CD4-positive, alpha-beta T cell treated with Interleukin-6 for 4 hours (primary cell): ENCODE measurements around the gene COL6A2.
"Not testable (repeated sequence)": the region's sequence is repeated elsewhere in the genome, so short reads cannot be mapped to it uniquely, and the experiment has no call there.

Experiments used
- DNase-seq: peaks from one replicate; pipeline ENCODE4 v3.0.0-alpha.2; 2020; ENCODE audit warnings: mixed read lengths

The COL6A2 gene

DNA sequence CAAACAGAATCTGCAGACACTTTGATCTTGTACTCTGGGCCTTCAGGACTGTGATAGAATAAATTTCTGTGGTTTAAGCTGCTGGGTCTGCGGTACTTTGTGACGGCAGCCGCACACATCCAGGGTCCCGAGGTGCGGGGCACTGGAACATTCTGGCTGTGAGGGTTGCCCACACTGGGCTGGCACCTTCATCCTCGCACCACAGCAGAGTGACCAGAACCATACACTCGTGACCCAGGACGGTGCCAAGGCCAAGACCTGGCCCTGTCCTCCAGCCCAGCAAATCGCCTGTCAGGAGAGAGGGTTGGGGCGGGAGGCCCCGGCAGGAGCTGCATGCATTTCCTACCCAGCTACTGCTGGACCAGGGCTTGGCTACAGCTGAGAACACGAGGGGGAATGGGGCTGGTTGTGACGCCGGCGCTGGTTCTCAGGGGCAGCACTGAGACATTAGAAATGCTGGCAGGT is 60.1 kb downstream of the COL6A2 start:
- DNase-seq, result no peak

DNA sequence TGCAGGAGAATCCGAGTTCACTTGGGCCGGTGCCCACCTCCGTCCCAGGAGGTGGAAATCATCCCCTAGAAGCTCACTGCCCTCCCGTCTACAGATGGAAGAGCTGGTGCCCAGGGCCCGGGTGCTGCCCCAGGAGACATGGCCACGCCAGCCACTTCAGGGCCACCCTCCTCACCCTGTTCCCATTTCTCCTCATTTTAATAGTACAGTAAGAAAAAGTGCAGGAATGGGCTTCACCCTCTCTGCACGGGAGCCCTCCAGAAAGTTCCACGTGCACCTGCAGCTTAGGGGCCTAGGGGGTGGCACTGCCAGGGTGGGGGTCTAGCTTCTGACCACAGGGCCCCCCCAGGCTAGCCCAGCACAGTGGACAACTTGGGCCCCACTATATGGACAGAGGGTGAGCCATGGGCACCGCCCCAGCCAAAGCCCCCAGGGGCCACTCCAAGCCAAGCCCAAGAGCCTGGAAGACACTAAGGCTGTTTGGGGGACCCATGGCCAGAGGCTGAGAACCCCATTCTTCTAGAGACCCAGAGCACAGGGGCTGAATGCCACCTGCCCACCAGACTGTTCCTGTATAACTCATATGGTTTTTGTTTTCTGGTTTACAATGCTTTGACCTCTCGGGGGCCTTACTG is 60.9 kb downstream of the COL6A2 start:
- no peak for DNase-seq

DNA sequence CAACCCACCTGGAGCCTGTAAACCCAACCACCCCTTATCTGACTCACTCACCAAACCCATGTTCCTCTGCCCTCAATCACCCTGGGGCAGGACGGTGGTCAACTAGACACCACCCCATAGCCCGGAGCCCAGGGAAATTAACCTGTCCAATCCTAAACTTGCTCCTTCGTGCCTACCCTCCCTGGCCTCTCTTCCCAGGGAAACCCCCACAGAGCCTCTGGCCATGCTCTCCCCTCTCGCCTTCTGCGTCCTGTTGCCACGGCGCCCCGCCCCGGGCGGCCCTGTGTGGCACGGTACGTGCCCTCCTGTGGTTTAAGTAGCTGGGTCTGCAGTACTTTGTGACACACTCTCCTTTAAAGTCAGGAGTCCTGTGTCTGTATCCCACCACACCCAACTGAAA is 61.5 kb downstream of the COL6A2 start:
- DNase-seq, result no peak

DNA sequence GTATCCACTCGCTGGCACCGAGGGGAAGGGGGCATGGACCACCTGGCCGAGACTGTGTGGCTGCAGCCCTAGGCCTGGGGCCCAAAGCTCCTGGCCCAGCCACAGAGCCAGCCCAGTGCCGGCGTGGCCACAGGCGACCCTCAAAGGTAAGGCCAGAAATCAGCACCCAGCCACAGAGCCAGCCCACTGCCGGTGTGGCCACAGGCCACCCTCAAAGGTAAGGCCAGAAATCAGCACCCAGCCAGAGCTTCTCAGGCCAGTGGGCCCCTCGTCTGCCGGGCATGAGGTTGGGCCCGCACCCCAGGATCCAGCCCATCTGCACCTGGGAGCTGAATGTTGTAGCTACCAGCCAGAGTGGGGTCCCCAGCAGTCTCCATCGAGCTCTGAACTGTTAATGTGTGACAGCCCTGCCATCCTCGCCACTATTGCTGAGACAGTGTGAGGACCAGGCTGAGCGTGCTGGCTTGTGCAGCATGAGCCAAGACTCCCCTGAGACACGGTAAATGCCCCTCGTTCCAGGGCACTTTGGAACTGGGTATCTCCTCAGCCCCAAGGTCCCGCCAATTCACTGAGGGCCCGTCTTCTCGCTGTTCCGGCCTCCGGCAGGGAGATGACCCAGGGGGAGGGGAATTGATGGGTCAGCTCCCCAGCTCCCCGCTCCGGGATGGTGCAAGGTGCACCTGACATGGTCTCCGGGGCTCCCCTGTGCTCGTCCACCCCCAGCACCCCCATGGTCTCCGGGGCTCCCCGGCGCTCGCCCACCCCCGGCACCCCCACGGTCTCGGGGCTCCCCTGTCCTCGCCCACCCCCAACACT is 62.1 kb downstream of the COL6A2 start:
- no peak for DNase-seq

DNA sequence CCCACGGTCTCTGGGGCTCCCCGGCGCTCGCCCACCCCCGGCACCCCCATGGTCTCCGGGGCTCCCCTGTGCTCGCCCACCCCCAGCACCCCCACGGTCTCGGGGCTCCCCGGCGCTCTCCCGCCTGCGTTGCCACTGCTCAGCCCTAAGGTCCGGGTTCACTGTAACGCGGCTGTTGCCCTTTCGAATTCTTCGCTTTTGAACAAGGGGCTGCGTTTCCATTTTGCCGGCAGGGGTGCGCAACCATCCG is 62.7 kb downstream of the COL6A2 start:
- no peak for DNase-seq

DNA sequence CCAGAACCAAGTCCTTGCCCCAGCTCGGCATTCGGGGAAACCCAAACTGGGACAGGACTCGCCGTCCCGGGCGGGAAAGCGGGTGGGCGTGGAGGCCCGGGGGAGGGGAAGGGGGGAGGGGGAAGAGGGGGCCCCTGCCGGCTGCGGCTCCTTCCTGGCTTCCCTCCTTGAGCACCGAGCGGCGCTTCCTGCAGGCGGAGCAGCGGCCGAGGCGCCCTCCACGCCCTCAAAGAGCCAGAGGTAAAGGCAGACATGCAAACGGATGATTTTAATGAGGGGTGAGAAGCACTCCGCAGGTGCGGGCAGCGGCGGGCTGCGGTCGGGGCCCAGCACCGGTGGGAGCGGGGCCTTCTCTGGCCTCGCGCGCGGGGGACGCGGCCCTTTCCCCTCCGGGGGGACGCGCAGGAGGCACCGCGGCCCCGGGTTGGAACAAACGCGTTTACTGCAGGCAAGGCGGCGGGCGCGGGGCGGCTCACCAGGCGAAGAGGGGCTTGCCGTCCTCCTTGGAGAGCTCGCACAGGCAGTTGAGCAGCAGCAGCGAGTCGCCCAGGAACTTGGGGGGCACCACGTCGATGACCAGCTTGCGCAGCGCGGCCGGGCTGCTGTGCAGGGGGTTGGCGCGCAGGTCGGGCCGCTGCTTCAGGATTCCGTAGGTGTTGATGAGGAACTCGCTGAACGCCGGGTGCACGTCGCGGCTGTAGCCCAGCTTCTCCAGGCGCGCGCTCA is 63.2 kb downstream of the COL6A2 start:
- DNase-seq, result no peak

DNA sequence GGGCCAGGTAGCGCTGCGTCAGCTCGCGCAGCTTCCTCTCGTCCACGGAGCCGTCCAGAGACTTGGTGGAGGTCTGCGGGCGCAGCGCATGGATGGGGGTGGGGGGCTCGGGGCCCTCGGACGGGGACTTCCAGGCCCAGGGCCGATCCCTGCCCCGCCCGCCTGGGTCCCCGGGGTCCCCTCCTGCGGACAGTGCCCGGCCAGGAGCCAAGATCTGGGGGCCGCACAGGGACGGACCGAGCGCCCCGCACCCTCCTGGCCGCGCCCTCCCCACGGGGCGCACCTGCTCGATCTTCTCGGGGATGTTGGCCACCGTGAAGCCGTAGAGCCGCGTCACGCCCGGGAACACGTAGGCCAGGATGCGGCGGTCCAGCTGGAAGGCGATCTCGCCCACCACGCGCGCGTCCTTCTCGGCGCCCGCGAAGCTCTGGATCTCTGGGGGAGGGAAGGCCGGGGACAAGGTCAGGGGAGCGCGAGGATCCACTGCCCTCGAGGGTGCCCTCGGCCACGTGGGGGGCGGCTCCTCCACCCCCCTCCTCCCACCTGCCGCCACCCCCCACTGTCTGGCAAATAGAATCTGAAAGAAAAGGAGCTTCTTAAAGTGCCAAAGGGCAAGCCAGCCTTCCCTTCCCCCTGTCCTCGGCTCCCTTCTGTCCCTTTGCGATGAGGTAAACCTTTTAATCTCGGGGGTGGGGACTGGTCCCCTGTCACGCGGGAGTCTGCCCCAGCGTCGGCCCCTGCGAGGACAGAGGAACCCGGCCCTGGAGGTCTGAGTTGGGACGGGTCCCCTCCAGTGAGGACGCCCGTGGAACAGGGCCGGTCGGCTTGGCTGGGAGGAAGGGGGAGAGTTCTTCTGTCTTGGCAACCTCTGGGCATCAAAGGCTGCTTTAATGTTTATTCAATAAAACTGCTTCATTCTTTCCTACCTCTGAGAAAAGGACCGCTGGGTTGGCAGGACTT is 64.0 kb downstream of the COL6A2 start:
- no peak for DNase-seq

DNA sequence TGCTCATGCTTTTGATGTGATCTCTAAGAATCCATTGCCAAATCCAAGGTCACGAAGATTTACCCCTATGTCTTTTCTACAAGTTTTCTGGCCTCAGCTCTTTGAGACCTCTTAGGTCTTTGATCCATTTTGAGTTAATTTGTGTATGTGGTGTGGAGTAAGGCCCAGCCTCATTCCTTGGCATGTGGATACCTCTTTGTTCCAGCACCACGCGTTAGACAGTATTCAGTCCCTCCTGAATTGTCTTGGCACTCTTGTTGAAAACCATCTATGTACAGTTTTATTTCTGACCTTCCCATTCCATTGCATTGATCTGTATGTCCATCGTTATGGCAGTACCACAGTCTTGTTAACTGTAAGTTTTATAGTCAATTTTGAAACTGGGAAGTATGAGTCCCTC is 65.5 kb downstream of the COL6A2 start:
- DNase-seq, result no peak

DNA sequence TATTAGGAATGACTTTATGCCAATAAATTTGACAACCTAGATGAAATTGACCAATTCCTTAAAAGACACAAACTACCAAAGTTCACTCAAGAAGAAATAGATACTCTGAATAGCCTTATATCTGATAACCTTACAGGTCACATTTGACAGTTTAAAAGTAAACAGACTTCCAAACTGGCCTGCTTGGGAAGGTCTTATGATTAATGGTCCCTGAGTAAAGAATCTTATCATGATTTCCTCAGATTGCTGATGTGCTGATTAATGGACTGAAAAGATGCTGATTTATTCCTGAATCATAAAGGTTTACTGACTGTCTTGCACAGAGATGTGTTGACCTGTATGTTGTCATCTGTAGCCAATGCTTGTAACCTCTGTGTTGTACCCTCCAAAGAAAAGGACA is 67.2 kb downstream of the COL6A2 start:
- no peak for DNase-seq

DNA sequence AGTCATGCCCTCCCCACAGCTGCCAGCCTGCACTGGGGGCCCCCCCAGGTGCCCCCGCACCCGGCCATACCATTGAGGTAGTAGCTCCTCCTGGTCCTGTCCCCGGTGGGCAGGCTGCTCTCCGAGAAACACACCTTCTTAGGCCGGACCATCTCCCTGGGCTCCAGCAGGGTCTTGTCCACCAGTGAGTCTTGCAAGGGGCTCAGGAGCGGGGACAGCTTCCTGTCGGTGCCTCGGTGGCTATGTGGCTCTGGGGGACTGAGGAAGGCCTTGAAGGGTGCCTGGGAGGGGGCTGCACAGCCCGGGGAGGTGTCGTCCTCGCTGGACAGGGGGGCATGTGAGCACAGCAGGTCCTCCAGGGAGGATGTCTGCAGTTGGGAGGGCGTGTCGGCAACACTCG is 70.3 kb downstream of the COL6A2 start:
- no peak for DNase-seq

DNA sequence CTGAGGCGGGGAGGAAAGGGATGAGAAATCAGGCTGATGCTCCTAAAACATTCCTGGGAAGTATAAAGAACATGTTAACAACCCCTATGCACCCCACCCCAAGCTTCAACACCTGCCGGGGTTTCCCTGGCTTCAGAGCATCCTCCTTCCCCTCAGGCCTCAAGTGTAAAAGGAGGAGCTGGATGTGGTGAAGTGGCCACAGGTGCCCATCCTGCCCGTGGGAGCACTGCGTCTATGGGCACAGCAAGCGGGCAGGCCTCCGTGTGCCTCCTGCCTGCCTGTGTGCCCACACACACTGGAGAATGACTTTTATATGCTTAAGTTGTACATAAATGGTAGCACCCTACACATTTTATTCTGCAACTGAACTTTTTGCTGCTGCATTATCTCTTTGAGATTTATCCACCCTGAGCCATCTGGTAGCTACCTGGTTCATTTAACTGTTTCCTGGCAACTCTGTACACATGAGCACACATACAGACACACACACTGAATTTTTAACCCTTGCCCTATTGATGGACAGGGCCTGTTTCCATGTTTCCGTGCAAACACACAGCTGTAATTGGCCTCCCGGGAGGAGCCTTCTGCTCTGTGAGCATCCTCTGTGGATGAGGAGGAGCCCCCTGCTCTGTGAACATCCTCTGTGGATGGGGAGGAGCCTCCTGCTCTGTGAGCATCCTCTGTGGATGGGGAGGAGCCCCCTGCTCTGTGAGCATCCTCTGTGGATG is 70.9 kb downstream of the COL6A2 start:
- DNase-seq, result no peak

DNA sequence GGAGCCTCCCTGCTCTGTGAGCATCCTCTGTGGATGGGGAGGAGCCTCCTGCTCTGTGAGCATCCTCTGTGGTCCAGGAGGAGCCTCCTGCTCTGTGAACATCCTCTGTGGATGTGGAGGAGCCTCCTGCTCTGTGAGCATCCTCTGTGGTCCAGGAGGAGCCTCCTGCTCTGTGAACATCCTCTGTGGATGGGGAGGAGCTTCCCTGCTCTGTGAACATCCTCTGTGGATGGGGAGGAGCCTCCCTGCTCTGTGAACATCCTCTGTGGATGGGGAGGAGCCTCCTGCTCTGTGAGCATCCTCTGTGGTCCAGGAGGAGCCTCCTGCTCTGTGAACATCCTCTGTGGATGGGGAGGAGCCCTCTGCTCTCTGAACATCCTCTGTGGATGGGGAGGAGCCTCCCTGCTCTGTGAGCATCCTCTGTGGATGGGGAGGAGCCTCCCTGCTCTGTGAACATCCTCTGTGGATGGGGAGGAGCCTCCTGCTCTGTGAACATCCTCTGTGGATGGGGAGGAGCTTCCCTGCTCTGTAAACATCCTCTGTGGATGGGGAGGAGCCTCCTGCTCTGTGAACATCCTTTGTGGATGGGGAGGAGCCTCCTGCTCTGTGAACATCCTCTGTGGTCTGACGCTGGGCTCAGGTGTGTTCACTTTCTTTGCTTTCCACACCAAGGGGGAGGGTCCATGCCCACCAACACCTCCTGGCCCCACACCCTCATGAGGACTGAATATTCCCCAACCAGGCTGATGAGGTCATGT is 72.7 kb downstream of the COL6A2 start:
- DNase-seq, result peak; percentile 57

DNA sequence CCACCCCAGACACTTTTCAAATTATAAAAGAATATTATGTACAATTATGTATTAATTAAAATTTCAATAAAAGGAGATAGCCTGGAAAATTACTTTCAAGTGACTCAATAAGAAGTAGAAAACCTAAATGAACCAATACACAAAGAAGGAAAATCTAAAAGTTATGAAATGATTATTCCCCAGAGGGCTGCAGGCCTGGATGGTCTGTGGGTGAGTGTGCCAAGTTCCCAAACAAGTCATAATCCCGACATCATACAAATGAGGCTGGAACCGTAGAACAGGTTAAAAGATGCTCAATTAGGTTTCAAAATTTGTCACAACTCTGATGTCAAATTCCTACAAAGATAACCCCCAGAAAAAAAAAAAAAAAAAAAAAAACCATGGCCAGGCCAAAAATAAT is 73.7 kb downstream of the COL6A2 start:
- DNase-seq, result no peak

DNA sequence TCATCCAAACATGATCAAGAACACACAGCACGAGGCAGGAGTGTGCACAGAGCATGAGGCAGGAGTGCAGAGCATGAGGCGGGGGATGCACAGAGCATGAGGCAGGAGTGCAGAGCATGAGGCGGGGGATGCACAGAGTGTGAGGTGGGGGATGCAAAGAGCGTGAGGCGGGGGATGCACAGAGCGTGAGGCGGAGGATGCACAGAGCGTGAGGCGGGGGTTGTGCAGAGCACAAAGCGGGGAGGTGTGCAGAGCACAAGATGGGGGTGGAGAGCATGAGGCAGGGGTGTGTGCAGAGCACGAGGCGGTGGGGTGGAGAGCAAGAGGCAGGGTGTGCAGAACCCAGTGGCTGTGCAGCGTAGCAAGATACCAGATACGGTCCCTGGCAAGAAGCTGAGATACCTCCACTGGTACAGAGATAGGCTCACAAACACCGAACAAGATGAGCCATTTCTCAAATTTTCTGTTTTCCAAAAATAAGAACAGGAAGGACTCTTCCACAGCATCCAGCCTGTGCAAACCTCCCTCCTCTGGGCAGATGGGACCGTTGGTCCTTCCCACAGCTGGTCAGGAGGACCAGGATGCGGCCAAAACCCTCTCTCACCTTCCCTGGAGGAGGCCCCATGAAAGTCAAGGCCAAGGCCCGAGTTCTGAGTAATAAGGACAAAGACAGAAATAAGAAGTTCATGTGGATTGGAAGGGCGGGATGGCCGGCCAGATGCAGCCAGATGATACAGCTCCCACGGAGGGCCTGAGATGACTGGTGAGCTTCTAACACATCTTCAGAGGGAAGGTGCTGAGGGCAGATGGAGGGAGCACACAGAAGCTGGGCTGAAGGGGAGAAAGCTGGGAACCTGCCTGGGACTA is 74.3 kb downstream of the COL6A2 start:
- DNase-seq, result no peak

DNA sequence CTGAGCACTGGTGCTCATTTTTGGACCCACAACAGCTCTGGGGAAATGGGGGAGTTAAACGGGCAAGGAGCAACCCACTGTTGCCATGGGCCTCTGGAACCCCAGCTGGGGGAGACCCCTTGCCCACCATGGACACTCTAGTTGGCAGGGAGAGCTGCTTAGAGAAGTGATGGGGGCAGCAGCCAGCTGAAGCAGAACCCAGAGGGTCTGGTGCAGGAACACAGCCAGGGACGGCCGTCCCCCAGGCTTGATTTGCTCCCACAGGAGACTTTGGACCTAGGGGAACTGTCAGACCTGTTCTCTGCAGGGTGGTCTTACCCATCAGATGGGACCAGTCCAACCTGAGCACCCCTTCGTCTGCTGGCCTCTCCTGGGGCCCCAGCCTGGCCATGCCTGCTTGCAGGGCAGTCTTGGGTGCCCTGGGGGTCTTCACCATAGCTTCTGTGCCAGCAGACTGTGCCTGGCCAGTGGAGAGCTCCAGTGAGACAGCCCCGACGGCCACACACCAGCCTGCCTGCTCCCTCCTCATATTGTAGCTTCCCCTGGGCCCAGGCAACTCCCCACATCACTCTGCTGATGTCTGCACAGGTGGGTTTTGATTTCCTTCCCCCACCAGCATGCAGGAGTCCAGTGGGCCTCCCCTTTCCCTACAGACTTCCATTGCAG is 75.1 kb downstream of the COL6A2 start:
- no peak for DNase-seq

DNA sequence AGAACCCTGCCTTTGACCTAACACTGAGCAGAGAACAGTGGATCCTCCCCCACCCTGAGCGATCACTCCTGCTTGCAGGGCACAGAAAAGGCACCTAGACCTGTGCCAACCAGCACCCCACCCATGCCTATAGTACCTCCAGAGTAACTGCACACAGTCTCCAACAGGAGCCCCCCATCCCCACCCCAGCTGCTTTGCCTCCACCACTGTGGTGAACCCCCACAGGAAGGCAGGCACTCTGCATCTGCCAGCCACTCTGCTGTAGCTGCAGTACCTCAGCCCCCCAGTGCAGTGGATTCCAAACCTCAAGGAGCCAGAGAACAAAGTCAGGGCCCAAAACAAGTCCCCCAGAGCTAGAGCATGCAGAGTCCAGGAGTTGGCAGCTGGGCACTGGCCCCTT is 75.7 kb downstream of the COL6A2 start:
- no peak for DNase-seq

DNA sequence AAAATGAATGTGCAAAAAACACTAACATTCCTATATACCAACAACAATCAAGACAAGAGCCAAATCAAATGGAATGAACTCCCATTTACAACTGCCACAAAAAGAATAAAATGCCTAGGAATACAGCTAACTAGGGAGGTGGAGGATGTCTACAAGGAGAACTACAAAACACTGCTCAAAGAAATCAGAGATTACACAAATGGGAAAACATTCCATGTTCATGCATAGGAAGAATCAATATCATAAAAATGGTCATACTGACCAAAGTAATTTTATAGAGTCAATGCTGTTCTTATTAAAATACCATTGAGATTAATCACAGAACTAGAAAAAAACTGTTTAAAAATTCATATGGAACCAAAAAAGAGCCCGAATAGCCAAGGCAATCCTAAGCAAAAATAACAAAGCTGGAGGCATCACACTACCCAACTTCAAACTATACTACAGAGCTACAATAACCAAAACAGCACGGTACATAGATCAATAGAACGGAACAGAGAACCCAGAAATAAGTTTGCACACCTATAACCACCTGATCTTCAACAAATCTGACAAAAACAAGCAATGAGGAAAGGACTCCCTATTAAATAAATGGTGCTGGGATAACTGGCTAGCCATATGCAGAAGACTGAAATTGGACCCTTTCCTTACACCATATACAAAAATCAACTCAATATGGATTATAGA is 78.7 kb downstream of the COL6A2 start:
- not testable (repeated sequence) for DNase-seq

DNA sequence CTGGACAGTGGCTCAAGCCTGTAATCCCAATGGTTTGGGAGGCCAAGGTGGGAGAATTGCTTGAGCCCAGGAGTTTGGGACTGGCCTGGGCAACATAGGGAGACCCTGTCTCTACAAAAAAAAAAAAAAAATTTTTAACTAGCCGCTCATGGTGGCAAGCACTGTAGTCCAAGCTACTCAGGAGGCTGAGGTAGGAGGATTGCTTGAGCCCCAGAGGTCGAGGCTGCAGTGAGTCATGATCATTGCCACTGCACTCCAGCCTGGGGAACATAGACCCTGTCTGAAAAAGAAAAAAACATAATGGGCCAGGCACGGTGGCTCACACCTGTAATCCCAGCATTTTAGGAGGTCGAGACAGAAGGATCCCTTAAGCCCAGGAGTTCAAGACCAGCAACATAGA is 81.0 kb downstream of the COL6A2 start:
- DNase-seq, result no peak
